HG02763 (cell line): ENCODE data around the gene HTR2A.
A peak's percentile ranks its signal among the peaks of the same experiment; 100 is the strongest.
"Not testable (repeated sequence)": the region's sequence is repeated elsewhere in the genome, so short reads cannot be mapped to it uniquely, and the experiment has no call there.

Source experiments
- ATAC-seq: cut with Tn5 transposase; IDR thresholded peaks from one replicate; pipeline ENCODE4 v1.9.1; 2021; ENCODE audit warnings: mild to moderate bottlenecking, moderate library complexity; ENCODE audit not compliant: unreplicated experiment

HTR2A gene

DNA sequence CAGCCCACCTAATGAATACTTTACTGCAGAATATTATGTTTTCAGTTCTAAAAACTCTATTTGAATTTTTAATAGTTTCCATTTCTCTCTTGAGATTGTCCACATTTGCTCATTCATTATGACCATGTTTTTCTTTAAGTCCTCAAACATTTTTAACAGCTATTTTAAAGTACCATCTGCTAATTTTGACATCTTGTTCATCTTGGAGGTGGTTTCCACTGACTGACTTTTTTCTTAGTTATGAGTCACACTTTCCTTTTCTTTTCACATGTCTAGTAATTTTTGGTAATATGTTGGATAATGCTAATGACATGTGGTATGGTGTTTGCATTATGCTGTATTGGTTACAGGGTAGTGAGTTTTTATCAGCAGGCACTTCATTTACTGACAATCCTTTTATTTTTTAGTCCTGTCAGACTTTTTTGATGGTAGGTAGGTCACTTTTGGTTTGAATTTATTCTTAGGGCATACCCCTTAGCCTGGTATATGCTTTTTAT lies 84.5 kb downstream of the HTR2A start:
- ATAC-seq, result no peak

DNA sequence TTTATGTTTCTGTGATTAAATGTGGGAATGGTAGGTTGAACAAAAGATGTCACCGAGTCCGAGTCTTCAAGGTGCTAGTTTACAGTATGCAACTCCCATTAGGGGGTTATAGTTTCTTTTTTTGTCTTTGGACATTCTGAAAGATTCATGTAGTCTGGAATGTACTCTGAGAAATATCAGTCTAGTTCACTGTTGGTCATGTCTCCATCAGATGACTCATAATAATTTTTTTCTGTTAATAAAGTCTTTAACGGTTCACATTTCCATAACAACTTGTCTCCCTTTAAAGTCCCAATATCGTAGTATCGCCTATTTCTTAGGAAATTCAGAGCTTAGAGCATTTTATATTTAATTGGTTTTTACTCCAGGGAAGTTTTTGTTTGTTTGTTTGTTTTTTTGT lies 86.4 kb downstream of the HTR2A start:
- no peak for ATAC-seq

DNA sequence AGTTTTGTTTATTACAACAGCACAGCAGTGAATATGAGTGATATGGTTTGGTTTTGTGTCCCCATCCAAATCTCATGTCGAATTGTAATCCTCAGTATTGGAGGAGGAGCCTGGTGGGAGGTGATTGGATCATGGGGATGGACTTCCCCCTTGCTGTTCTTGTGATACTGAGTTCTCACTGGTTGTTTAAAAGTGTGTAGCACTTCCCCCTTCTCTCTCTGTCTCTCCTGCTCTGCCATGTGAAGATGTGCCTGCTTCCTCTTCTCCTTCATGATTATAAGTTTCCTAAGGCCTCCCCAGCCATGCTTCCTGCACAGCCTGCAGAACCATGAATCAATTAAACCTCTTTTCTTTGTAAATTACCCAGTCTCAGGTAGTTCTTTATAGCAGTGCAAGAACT lies 91.9 kb downstream of the HTR2A start:
- not testable (repeated sequence) for ATAC-seq

DNA sequence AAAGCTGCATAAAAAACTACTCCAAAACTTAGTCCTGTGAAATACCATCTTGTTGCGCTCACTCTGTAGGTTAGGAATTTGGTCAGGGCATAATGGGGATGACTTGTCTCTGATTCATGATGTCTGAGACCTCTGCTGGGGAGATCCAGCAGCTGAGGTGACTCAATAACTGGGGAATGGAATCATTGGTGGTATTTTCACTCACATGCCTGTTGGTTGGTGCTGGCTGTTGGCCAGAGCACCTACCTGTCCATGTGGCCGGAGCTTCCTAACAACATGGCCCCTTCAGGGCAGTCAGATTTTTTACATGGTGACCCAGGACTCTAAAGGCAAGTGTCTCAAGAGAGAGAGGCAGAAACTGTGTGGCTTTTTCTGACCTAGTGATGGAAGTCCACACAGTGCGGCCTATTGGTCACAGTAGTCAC lies 92.5 kb downstream of the HTR2A start:
- ATAC-seq, result no peak

DNA sequence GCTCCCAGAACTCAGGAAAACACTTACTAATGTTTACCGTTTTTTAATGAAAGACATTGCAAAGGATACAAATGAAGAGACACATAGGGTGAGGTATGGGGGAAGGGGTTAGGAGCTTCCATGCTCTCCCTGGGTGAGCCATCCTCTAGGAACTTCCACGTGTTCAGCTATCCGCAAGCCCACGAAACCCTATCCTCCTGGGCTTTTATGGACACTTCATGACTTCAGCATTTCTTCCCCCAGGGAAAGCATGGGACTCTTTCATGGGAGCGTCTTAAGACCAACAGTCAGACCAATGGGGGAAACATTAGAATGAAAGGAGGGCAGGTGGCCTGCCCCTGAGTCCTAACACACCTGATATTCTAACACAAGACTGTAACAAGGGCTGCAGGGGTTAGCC lies 93.3 kb downstream of the HTR2A start:
- ATAC-seq, result no peak

DNA sequence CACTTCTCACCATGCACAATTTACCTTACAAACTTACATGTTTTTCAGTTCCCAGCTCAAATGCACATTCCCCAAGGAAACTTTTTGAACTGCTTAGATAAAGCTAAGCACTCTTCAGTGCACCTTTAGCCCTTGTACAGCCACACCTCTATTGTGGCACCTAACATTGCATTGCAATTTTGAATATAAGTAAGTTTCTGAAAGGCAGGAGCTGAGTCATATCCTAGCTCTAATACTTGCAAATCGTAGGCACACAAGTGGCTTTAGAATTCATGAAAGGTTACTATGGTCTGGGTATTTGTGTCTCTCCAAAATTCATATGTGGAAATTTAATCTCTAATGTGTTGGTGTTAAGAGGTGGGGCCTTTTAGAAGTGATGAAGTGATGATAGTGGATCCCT lies 95.0 kb downstream of the HTR2A start:
- ATAC-seq, result no peak

DNA sequence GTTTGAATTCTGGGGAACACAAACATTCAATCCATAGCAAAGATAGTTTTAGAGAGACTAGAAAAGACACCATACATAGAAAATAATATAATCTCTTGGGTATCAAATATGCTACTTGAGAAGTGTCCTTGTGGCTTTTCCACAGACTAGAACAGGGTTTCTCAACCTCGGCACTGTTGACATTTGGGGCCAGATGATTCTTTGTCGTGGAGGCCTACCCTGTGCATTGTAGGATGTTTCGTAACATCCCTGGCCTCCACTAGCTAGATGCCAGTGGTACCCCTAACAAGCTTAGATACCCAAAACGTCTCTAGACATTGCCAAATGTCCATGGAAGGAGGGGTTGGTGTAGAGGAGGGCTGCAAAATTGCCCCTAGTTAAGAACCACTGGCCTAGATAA lies 97.7 kb downstream of the HTR2A start:
- no peak for ATAC-seq

DNA sequence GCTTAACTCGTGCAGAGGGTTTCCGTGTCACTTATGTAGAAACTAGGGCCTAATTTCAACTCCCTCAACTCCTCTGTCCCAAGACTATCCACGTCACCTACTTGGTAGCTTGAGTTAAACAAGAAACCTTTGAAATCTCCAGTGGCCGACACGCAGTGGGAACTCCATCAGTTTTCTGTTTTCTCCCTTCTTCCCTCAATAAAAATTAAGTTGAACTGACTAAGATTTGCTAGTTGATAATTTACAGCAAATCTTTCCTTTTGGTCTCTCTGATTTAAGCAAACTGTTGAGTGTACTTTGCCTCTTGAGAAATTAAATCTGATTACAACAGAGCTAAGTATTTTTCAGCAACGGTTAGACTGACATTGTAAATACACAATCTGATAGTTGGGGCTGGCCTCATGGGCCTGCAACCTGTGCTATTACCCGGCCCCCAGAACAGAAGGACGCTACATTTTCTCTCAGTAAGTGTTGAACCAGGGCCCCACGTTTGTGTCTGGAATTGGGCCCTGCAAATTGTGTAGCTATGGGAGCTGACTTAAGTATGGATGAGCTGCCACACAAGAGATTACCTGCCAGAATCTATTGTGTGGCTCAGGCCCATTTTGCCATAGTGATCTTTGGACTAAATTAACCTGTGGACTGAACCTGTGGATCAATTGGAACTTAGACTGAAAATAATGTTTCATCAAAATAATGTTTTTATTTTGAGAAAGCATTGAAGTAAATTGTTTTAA lies 99.2 kb downstream of the HTR2A start:
- ATAC-seq, result no peak

DNA sequence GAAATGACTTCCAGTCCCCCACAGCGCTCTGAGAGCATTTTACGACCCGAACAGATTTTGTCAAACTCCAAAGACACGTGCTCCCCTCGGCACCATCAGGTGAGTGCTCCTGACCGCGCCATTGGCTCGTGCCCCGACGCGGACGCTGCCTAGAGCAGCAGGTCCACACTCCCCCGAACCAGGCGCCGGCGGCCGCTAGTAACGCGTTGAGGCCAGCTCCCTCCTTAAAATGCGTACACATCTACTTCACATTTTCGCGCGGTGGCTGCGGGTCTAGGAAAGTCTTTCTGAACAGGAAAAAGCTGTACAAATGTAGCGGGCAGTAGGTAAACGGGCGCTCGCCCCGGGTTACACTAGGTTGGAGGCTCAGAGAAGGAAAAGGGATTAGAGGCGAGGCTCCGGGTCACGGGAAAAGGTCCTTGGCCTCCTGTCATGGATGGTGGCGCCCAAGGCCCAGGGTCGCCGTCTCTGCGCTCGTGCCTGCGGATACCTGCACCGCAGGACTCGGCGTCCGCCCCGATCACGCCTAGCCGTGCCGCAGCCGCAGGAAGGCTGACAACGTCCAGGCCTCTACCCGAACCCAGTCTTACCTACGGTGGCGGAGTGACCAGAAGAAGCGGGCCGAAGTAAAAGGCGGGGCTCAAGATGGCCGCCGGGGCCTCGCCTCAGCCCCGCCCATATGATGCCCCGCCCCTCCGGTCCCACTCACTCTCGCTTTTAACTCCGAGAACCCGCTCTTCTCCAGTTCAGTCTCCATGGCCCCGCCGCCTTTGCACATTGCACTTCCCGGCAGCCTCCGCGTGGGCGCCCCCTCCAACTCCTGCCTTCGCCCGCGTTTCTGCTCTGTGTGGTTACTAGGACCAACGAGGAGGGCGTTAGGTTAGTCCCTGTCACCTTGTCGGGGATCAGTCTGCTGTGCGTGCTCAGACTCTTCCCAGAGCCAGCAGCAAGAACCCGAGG lies 100.1 kb downstream of the HTR2A start, which contains the start of gene ESD:
Gene ESD (minus strand): TSS at position 647 of the 960 bp plus-strand sequence. CDS start 5,748 bp downstream, outside the sequence.
- ATAC-seq, result peak; percentile 90

DNA sequence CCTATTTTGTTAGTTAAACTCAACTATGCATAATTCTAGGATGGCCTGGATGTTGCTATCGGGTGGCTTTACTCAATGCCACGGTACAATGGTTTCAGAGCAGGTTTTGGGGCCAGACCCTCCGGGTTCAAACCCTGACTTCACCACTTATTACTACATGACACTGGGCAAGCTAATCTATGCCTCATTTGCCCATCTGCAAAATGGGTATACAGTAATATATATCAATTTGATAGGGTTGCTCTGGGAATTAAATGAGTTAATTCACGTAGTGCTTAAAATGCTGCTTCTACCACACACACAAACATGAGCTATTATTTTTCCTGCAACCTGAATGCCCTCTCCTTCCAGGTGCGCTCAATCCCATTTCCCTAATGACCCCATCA lies 100.7 kb downstream of the HTR2A start:
- ATAC-seq, result no peak

DNA sequence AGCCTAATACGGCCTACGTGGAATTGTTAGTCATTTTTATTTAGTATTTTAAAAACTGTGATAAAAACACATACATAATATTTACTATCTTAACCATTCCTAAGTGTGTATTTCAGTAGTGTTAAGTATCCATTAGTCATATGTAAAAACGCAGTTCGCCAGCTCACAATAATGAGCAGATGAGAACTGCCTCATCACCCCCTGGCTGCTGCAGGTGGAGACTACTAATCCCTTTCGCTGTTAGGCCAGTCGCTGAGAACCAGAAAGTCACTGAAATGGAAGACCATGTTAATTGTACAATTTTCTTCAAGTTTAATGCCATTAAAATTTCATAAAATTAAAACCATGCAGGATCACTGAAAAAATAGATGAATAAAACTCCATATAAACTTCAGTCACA lies 101.5 kb downstream of the HTR2A start:
- ATAC-seq, result no peak

DNA sequence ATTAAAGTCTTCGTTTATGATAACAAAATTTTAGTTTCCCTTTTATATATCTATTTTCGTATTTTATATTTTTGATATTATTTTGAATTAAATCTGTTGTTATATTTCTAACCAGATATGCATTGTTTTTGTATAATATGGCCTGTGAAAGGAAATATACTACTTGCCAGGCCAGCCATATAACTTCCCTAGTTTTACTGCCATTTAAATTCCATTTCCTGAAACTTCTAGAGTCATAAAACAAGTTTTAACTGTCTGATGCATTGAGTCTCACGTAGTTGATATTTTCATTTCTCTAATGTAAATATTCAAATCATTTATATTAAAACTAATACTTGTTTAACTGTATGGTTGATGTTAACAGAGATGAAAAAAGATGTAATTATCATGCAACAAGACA lies 113.3 kb downstream of the HTR2A start:
- no peak for ATAC-seq

DNA sequence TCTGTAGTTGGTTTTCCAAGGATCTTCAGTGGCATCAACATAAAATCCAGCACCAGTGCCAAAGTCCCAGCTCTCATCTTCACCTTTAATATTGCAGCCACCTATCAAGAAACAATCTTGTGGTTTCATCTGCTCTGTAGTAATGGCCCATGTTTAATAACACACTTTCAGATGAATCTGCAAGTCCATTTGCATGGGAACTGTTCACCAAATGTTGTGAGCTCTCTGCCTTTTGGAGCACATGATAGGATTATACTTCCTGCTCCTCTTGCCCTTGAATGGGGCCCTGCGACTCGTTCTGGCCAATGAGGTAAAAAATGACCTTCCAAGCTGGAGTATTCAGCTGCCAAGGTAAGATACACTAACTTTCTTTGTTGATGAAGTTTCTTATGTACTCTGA lies 114.2 kb downstream of the HTR2A start:
- ATAC-seq, result no peak

DNA sequence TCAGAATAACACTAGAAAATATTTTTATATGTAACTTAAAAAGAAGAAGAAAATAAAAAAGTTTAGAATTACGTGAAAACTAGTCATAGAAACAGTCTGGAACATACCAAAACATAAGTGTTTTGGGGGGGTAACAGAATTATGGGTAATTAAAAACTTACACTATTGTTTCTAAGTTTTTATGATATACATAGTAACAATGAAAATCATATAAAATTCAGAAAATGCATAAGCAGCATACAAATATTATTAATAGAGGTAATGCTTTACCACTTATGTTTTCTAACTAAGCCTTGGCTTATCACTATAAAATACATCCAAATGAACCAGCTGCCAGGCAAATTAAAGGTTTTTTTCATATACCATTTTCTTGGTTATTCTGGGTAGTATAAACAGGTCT lies 114.8 kb downstream of the HTR2A start:
- ATAC-seq, result no peak
